OCI-M2 (cell line): ENCODE results near the gene BCAS3.
"Not testable (repeated sequence)": the region's sequence is repeated elsewhere in the genome, so short reads cannot be mapped to it uniquely, and the experiment has no call there.

ENCODE experiments used
- DNase-seq: peaks from one replicate; lab custom pipeline; 2025; ENCODE audit not compliant: unreplicated experiment; lab: John Stamatoyannopoulos, UW

The BCAS3 gene

GRCh38 chr17:61239327-61239726, 561.7 kb downstream of the BCAS3 start:
- no peak for DNase-seq

DNA sequence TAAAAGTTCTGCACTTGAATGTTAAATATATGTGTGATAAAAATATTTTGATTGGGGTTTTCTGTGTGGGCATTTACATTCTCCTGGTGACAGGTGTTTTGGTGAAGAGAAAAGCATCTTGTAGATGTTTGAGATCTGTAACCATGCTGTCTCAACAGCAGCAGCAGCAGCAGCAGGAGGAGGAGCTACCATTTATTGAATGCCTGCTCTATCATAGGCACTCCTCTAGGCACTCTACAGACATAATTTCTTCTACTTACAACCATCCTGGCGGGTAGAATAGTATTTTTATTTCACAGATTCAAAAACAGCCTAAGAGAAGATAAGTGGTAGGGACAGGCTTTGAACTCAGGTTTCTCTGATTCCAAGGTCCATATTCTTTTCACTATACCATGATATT, 562.3 kb downstream of the BCAS3 start:
- DNase-seq: no peak

DNA sequence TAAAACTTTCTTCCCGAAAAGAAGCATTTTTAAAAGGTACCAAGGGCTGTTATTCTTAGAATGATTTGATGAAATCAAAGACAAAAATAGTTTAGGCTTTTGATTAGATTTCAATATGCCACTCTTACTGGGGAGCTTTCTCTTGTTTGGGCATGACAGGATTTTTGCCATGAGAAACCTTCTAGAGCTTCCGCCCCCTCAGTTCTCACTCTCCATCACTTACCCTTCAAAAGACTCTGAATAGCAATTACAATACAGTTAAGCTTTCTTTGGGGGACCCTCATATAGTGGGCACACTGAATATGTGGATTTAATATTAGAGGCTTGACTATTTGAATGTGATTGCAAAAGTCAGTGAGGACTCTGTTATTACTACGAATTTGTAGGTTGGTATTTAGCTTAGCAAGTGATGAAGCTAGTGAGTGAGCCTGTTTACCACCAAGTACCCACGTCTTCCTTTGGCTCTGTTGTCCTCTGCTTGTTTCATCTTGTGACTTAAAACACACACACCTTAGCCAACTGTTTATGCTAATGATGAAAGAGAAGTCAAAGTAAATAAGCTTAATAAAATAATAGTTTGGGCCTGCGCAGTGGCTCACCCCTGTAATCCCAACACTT, 563.3 kb downstream of the BCAS3 start:
- no peak for DNase-seq

- DNase-seq: not testable (repeated sequence)
These were observed 567.3 kb downstream of the BCAS3 start for GRCh38 chr17:61244988-61245387.

DNA sequence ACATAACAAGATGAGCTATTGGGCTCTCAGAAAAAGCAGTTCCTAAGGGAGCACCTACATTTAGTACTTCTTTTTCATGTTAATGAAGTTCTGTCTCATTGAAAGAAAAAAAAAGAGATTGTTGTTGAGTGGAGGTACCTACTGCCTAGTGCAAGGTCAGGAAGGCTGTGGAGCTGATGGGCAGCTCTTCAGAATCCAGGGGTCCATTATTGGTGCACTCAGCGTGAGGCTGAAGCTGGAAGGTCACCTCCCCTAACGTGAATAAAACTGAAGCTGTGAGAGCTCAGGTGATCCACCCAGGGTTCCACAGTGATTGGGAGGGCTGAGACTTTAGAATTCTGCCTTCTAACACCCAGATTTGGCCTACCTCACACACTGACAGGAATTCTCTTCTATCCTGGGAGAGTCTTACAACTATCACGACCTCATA, 568.1 kb downstream of the BCAS3 start:
- DNase-seq: no peak

DNA sequence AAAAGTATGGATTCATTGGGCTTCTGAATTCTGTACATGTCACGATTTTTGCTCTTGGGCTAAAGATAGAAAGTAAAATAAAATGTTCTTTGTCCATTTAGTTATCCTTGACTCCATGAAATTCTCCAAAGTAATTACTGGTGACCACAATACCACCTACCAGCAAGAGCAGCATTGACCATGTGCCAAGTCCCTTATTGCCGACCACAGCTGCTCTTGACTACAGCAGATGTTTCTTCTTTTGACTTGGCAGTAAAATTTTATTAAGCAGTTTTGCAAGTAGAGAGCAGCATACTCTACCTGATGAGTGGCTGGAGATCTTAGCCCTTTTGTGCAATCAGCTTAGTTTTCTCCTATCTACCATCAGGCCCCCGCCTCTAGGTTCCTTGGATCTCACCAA, 569.8 kb downstream of the BCAS3 start:
- DNase-seq: no peak

- DNase-seq: no peak
These were observed 570.7 kb downstream of the BCAS3 start for GRCh38 chr17:61248399-61248798.

DNA sequence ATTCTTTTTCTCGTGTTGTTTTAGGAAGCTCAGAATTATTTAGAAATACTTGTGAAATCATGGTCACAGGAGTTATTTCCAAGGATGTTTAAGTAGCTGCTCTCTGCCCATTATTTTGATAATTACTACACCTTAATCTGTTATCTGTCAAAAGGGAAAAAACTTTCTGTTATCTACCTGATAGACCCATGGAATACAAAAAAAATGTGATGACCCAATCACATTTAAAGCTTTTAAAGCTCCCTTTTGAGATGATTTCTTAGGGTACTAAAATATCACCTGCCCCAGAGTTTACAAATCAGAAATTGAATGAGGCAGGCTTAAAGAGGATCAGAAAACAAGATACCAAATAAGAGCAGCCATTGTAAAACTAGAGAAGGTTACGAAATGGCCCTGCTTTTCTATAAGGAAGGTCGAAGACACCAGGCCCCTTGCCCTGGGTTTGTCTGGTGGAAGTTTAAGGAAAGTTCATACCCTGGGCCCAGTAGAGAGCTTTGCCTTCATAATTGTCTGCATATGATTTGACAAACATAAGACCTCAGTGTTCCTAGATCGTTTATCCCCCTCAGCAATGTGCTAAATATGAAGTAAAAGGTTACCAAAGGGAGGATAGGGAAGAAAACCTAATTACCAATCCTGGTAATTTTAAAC, 572.1 kb downstream of the BCAS3 start:
- DNase-seq: no peak

GRCh38 chr17:61250335-61250890, 572.8 kb downstream of the BCAS3 start:
- DNase-seq: no peak

DNA sequence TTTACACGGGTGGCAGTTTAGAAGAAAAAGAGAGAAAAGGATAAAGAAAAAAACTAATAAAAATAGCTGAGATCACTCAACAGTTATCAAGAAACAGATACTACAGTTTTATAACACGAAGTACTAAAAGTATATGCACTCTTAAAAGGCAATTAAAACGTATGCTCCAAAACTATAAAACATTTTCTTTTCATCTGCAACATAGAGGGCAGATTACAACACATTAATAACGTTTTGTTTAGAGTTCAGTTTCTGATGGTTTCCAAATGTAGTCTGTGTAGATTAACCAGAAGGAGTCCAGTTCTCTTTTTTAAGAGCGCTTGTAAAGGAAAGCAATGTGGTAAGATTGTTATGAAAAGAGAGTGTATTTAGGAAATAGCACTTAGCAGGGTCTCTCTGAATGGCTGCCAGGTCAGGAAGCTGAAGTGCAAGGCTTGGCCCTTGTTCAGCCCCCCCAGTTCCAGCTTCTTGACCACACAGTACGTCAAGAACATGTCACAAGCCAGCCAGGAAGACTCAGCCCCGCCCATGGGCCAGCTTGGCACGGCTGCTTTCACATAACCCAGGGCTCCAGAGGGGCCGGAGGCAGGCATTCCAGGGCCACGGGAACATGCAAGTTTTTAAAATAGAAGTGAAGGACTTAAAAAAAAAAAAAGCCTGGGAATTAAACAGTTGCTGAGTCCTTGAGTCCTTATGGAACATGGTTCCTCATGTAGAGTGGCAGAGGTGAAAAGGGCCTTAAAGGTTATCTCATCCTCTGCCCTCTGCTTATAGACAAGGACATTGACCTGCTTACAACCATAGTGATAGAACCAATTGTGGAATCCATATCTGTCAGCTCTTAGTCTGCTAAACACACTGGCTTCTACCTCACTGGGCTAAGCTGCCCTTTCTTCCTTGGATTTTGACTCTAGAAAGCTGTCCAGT, 574.6 kb downstream of the BCAS3 start:
- DNase-seq: no peak

- DNase-seq: no peak
These were observed 575.7 kb downstream of the BCAS3 start for GRCh38 chr17:61253362-61253761.

GRCh38 chr17:61253937-61254574, 576.4 kb downstream of the BCAS3 start:
- DNase-seq: no peak

DNA sequence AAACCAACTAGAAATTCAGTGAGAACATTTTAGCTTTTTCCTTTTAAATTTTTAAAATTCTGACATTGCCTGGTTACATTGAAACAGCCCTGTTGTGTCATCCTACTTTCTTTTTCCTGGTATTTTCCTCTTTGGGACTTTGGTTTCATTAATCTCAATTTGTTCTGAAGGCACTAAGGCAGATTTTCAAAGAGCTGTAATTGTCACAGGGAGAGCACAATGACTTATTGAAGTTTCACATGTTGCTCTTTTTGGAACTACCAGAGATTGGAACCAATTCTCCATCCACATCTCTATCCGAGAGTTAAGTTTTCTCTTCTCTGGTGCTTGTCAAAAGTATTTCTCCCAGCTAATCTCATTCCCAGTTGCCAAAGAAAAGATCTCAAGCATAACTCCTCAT, 577.3 kb downstream of the BCAS3 start:
- DNase-seq: no peak

- no peak for DNase-seq
These were observed 578.0 kb downstream of the BCAS3 start for GRCh38 chr17:61255647-61256046.

- DNase-seq: no peak
These were observed 581.7 kb downstream of the BCAS3 start for GRCh38 chr17:61259360-61259759.

GRCh38 chr17:61260071-61260797, 582.6 kb downstream of the BCAS3 start:
- DNase-seq: no peak

DNA sequence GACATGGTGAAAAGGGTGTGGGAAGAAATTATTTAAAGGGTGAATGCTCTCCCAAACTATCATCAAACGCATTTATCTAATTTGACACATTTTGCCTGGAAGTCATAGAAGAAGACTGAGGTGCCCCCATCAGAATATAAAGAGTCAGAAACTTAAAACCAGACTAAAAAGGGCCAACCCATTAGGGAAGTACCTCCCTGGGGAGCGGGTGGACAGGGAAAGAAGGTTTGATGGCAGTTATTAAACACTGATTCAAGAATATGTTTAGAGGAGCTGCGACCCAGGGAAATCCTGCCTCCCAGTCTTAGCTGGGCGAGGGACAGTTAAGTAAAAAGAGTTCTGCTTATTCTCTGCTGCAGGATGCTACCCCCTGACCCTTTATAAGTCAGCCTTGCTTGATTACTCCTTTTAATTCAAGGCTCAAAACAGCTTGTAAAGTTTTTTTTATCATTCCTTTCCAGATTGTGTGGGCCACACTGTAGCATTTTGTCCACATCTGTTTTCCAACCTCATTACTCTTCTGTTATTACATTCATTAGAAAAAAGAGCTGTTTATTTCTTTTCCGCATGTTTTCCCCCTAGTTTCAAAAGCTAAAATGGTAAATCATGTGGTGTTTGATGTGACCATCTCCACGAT, 583.5 kb downstream of the BCAS3 start:
- no peak for DNase-seq

DNA sequence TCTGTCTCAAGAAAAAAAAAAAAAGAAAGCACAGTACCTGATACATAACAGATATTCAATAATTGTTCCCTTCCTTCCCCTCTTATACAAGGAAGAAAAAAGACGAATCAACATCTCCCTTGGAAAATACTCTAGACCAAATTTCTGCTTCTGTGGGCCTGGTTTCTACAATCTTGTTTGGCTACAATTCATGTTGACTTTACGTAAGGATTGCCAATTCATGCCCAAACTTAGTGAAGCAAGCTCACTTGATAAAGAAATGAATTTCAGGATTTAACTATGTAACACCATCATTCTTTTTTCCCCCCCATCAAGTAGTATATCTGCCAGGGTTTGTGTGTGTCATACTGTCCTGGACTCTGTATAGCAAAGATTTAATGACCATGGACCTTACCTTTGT, 587.7 kb downstream of the BCAS3 start:
- no peak for DNase-seq

GRCh38 chr17:61267847-61268246, 590.2 kb downstream of the BCAS3 start:
- no peak for DNase-seq

DNA sequence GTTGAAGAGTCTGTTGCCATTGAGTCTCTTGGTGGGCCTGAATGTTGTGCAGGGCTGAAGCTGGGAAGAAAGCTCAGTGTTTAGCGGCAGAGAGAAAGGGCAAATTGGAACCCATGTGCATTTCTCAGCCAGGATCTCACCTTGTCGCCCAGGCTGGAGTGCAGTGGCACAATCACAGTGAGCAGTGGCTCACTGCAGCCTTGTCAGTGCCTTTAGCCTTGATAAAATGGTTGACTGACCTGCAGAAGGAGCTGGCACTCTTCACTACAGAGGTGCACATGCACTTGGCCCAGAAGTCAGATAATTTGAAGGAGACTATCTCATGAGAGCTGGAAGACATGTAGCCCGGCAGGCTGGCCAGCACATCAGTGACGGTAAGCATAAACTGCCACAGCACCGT, 597.7 kb downstream of the BCAS3 start:
- no peak for DNase-seq
